Measurements from ENCODE around the gene HS6ST1. TPM values are rescaled to one million over a fixed set of nuclear protein-coding genes. Genes with fewer than 3 reads are reported as not detected.

HS6ST1 gene
- total RNA-seq, 1 donor from 2014 or later = 30.8 TPM

- DNase-seq (ENCODE audit: low read depth) = no peak
Measured at GRCh38 chr2:128348701-128349100, 30.0 kb upstream of the HS6ST1 start.

- DNase-seq (ENCODE audit: low read depth) = peak; percentile 34
Measured at GRCh38 chr2:128347701-128348539, 29.3 kb upstream of the HS6ST1 start.

GRCh38 chr2:128347171-128347558 is 28.5 kb upstream of the HS6ST1 start:
- DNase-seq (ENCODE audit: low read depth) = no peak

- DNase-seq (ENCODE audit: low read depth) = no peak
Measured at GRCh38 chr2:128346291-128347170, 27.9 kb upstream of the HS6ST1 start.

- DNase-seq (ENCODE audit: low read depth) = no peak
Measured at GRCh38 chr2:128345436-128346165, 26.9 kb upstream of the HS6ST1 start.

GRCh38 chr2:128344101-128344500 is 25.4 kb upstream of the HS6ST1 start:
- no peak for DNase-seq (ENCODE audit: low read depth)

GRCh38 chr2:128343459-128343858 is 24.8 kb upstream of the HS6ST1 start:
- DNase-seq (ENCODE audit: low read depth) = no peak

- DNase-seq (ENCODE audit: low read depth) = no peak
Measured at GRCh38 chr2:128342550-128342949, 23.9 kb upstream of the HS6ST1 start.

- no peak for DNase-seq (ENCODE audit: low read depth)
Measured at GRCh38 chr2:128341621-128342020, 23.0 kb upstream of the HS6ST1 start.

GRCh38 chr2:128332091-128332634 is 13.5 kb upstream of the HS6ST1 start:
- no peak for DNase-seq (ENCODE audit: low read depth)

GRCh38 chr2:128330583-128330982 is 11.9 kb upstream of the HS6ST1 start:
- no peak for DNase-seq (ENCODE audit: low read depth)

- no peak for DNase-seq (ENCODE audit: low read depth)
Measured at GRCh38 chr2:128329607-128330006, 10.9 kb upstream of the HS6ST1 start.

GRCh38 chr2:128327180-128327964 is 8.7 kb upstream of the HS6ST1 start:
- no peak for DNase-seq (ENCODE audit: low read depth)

- DNase-seq (ENCODE audit: low read depth) = no peak
Measured at GRCh38 chr2:128326346-128326745, 7.7 kb upstream of the HS6ST1 start.

- no peak for DNase-seq (ENCODE audit: low read depth)
Measured at GRCh38 chr2:128325611-128326181, 7.0 kb upstream of the HS6ST1 start.

- DNase-seq (ENCODE audit: low read depth) = no peak
Measured at GRCh38 chr2:128324897-128325410, 6.3 kb upstream of the HS6ST1 start.

GRCh38 chr2:128324008-128324896 is 5.6 kb upstream of the HS6ST1 start:
- no peak for DNase-seq (ENCODE audit: low read depth)

- no peak for DNase-seq (ENCODE audit: low read depth)
Measured at GRCh38 chr2:128323555-128323931, 4.9 kb upstream of the HS6ST1 start.

All from myocyte (in vitro differentiated cells).